ENCODE results near the gene ZFYVE27.

- TF ChIP-seq CTCF (IDR thresholded peaks at IDR 0.05; ENCODE audit: extremely low read depth in 1 of 2, insufficient read depth in 1 of 2, low read depth in 1 of 2, low read length in 2 of 2) = no peak
- TF ChIP-seq GATA2 (IDR thresholded peaks at IDR 0.05; ENCODE audit: insufficient read depth, insufficient read length, low read depth, low read length) = no peak
Observed at GRCh38 chr10:97760461-97761257, 23.7 kb downstream of the ZFYVE27 start.
